Measurements from ENCODE around the gene EME2.

Gene EME2

DNA sequence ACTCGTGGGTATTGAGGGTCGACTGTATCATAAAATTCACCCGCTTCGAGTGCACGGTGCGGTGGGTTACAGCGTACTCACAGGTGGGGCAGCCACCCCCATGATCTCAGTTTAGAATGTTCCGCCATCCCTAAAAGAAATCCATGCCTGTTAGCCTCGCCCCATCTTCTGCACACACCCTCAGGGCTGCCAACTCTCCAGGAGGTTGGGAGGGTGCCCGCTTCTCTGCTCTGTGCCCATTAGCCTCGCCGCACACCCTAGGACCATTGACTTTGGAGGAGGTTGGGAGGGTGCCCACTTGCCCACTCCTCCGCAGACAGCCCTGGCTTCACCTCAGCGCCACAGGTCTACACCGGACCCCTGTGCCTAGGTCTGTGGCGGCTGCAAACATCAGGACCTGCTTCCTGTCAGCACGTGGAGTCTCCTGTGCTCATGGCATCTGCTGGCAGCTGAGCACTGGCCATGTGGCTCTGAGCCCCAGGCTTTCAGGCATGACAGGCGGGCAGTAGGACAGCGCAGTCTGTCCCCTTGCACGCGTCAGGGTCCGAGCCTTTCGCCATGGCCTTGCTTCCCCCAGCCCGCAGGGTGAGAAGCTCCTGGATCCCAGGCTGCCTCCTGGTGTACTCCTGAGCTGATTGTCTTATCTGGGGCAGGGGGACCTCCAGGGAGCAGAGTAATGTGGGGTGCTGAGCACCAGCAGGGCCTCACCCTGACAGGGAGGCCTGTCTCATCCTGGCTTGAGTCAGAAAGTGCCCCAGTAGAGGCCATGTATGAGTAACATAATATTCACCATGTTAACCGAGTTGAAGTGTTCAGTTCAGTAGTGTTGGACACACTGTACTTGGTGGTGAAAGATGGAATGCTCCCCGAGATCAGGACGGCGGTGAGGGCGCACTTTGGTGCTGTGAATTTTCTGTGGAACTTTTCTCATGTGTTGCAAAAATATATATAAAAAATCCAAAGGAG, 23.2 kb upstream of the EME2 start:
- no peaks in the 10 kb centered on the region for H3K27me3 ChIP-seq (ENCODE audit: control insufficient read depth, insufficient read depth, low read length)
- peaks cover 12% of the 10 kb centered on the region for H3K36me3 ChIP-seq (ENCODE audit: control insufficient read depth, insufficient read depth, low read length)
- no peaks in the 10 kb centered on the region for H3K4me1 ChIP-seq (ENCODE audit: control insufficient read depth, insufficient read depth, low read length)
- no peaks in the 10 kb centered on the region for H3K9me3 ChIP-seq (ENCODE audit: control insufficient read depth, low read length)
- H3K9ac ChIP-seq (ENCODE audit: low read length), result no peak overlapping the region
- H3K4me3 ChIP-seq (ENCODE audit: low read length), result no peak overlapping the region

DNA sequence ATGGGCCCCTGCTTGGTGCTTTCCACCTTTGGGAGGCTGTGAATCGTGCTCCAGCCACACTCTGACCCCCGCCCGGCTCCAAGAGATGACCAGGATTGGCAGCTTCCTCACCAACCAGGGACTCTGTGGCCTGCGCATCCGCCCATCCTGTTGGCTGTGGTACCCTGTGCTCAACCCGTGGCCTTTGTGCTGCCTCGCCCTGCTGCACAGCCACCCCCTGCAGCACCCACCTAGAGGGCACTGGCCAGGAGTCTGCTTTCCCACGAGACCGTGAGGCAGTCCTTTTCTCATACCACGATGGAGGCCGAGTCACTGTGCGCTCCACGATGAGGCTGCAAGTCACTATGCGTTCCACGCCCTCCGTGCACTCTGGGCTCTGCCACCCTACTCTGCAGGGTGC, 20.7 kb upstream of the EME2 start:
- H3K9ac ChIP-seq (ENCODE audit: low read length), result no peak overlapping the region
- no peak overlapping the region for H3K4me3 ChIP-seq (ENCODE audit: low read length)
- H3K4me1 ChIP-seq (ENCODE audit: control insufficient read depth, insufficient read depth, low read length), result no peaks in the 10 kb centered on the region
- H3K9me3 ChIP-seq (ENCODE audit: control insufficient read depth, low read length), result no peaks in the 10 kb centered on the region
- H3K27me3 ChIP-seq (ENCODE audit: control insufficient read depth, insufficient read depth, low read length), result no peaks in the 10 kb centered on the region
- H3K36me3 ChIP-seq (ENCODE audit: control insufficient read depth, insufficient read depth, low read length), result peaks cover 12% of the 10 kb centered on the region

DNA sequence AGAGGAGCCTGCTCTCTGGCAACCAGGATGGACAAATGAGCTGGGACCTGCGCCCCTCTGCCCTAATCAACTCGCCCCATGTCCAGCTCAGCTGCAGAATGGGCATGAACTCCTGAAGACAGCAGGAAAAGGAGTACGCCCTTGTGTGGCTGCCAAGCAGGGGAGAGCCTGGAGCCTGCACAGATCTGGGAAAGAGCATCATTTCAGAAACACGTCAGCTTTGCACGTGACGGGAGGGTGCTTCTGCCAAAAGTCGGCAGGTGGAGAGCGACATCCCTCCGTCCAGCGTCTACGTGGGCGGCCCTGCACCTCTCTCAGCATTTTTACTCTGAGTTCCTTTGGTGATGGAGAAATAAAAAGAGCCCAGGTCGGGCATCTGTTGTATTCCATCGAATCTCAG, 19.8 kb upstream of the EME2 start:
- H3K36me3 ChIP-seq (ENCODE audit: control insufficient read depth, insufficient read depth, low read length), result peaks cover 12% of the 10 kb centered on the region
- H3K4me3 ChIP-seq (ENCODE audit: low read length), result no peak overlapping the region
- no peaks in the 10 kb centered on the region for H3K27me3 ChIP-seq (ENCODE audit: control insufficient read depth, insufficient read depth, low read length)
- no peaks in the 10 kb centered on the region for H3K9me3 ChIP-seq (ENCODE audit: control insufficient read depth, low read length)
- no peaks in the 10 kb centered on the region for H3K4me1 ChIP-seq (ENCODE audit: control insufficient read depth, insufficient read depth, low read length)
- no peak overlapping the region for H3K9ac ChIP-seq (ENCODE audit: low read length)

DNA sequence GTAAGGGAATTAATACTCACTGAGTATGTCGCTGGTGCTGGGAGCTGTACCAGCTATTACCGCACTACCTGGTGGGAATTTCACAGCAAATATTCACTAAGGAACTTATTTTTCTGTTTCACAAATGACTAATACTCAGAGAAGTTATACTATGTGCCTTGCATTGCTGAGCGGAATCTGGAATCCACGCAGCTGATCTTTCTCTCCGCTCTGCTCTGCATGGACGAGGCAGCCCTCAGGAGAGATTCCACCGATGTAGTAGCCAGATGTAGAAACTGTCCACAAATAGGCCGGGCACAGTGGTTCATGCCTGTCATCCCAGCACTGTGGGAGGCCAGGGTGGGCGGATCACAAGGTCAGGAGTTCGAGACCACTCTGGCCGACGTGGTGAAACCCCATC, 18.4 kb upstream of the EME2 start:
- Histone ChIP-seq H3K9me3 (ENCODE audit: control insufficient read depth, low read length) (no peaks in the 10 kb centered on the region), H3K9ac (ENCODE audit: low read length) (no peak overlapping the region), H3K4me1 (ENCODE audit: control insufficient read depth, insufficient read depth, low read length) (no peaks in the 10 kb centered on the region), H3K27me3 (ENCODE audit: control insufficient read depth, insufficient read depth, low read length) (no peaks in the 10 kb centered on the region), H3K4me3 (ENCODE audit: low read length) (no peak overlapping the region), H3K36me3 (ENCODE audit: control insufficient read depth, insufficient read depth, low read length) (peaks cover 6% of the 10 kb centered on the region)

DNA sequence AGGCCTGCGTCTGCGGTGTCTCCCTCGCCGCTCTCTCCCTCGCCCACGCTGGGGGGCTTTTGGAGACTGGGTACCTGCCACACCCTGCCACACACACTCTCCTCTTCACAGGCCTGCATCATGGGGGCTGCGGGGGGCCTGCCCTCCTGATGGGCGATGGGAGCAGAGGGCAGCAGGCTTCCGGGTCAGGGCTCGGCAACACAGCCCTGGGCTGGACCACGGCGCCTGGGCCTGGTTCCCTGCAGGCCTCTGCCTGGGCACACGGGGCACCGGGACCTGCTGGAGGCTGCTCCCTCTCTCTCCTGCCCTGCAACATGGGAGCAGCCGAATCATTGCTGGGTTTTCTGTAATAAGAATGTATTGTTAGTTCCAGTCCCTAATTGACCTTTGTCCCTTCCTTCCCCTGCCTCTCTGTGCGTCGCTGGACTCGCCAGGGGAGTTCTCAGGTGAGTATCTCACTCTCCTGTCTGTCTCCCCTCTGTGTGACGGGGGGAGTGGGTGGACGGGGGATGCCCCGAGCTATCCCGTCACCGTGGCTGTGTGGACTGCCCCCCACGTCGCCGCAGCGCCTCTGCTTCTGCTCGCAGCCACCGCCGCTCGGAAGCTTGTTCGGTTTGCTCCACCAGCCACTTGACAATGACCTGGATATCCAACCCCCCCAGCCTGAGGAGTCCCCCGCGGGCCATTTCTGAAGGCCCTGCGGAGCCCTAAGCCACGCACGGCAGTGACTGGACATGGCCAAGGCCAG, 14.7 kb upstream of the EME2 start:
- H3K36me3 ChIP-seq (ENCODE audit: control insufficient read depth, insufficient read depth, low read length), result no peaks in the 10 kb centered on the region
- H3K4me1 ChIP-seq (ENCODE audit: control insufficient read depth, insufficient read depth, low read length), result no peaks in the 10 kb centered on the region
- H3K9ac ChIP-seq (ENCODE audit: low read length), result no peak overlapping the region
- H3K4me3 ChIP-seq (ENCODE audit: low read length), result no peak overlapping the region
- no peaks in the 10 kb centered on the region for H3K9me3 ChIP-seq (ENCODE audit: control insufficient read depth, low read length)
- H3K27me3 ChIP-seq (ENCODE audit: control insufficient read depth, insufficient read depth, low read length), result no peaks in the 10 kb centered on the region

DNA sequence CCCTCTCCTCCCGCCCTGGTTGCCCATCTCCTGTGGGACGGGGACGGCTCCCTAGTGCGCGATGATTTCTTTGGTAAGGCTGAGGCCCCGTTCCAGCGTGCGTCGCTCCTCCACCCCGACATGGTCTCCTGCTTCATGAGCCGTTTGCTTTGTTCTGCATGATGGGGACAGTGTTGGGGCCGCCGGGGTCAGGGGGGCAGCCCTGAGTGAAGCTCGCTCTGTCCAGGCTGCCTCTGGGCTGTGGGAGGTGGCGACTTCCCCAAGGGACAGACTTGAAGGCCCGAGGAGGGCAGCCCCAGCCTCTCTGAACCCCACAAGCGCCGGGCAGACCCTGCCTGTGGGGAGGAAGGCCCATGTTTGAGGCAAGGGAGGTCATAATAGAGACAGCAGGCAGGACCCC, 13.7 kb upstream of the EME2 start:
- H3K9ac ChIP-seq (ENCODE audit: low read length), result no peak overlapping the region
- no peak overlapping the region for H3K4me3 ChIP-seq (ENCODE audit: low read length)
- no peaks in the 10 kb centered on the region for H3K27me3 ChIP-seq (ENCODE audit: control insufficient read depth, insufficient read depth, low read length)
- H3K36me3 ChIP-seq (ENCODE audit: control insufficient read depth, insufficient read depth, low read length), result no peaks in the 10 kb centered on the region
- H3K9me3 ChIP-seq (ENCODE audit: control insufficient read depth, low read length), result no peaks in the 10 kb centered on the region
- no peaks in the 10 kb centered on the region for H3K4me1 ChIP-seq (ENCODE audit: control insufficient read depth, insufficient read depth, low read length)

DNA sequence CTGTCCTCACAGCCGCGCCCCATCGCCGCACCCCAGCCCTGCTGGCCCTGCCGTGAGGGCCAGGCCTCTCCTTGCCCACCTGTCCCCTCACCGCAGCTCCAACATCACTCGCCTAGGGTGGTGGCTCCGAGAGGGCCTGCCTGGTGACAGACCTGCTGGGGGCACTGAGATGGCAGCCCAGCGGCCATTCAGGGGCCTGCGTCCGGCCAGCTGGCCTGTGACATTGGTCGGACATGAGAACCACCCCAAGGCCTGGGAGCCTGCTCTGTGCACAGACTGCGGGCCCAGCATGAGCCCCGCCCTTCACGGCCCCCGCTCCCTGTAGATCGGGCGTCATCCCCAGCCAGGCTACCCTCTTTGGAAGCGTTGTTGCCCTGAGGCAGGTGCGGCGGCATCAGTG, 13.1 kb upstream of the EME2 start:
- no peaks in the 10 kb centered on the region for H3K9me3 ChIP-seq (ENCODE audit: control insufficient read depth, low read length)
- H3K9ac ChIP-seq (ENCODE audit: low read length), result no peak overlapping the region
- H3K4me3 ChIP-seq (ENCODE audit: low read length), result no peak overlapping the region
- H3K27me3 ChIP-seq (ENCODE audit: control insufficient read depth, insufficient read depth, low read length), result no peaks in the 10 kb centered on the region
- no peaks in the 10 kb centered on the region for H3K36me3 ChIP-seq (ENCODE audit: control insufficient read depth, insufficient read depth, low read length)
- H3K4me1 ChIP-seq (ENCODE audit: control insufficient read depth, insufficient read depth, low read length), result no peaks in the 10 kb centered on the region

DNA sequence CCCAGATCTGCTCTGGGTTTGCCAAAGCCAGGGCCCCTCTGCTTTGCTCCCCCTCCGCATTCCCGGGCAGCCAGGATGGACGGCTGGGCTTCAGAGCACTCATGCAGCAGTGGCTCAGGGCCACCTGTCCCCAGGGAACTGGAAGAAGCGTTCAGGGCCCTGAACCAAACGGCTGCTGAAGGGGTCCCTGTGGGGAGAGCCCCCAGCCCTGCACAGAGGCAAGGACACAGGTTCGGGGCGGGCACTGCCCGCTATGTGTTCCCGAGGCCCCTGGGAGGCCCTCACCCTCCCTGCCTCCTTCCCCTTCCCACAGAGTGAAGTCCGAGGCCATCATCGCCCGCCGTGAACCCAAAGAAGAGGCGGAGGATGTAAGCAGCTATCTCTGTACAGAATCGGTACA, 11.7 kb upstream of the EME2 start:
- H3K9me3 ChIP-seq (ENCODE audit: control insufficient read depth, low read length), result no peaks in the 10 kb centered on the region
- no peak overlapping the region for H3K4me3 ChIP-seq (ENCODE audit: low read length)
- H3K36me3 ChIP-seq (ENCODE audit: control insufficient read depth, insufficient read depth, low read length), result no peaks in the 10 kb centered on the region
- H3K27me3 ChIP-seq (ENCODE audit: control insufficient read depth, insufficient read depth, low read length), result no peaks in the 10 kb centered on the region
- H3K4me1 ChIP-seq (ENCODE audit: control insufficient read depth, insufficient read depth, low read length), result no peaks in the 10 kb centered on the region
- no peak overlapping the region for H3K9ac ChIP-seq (ENCODE audit: low read length)

DNA sequence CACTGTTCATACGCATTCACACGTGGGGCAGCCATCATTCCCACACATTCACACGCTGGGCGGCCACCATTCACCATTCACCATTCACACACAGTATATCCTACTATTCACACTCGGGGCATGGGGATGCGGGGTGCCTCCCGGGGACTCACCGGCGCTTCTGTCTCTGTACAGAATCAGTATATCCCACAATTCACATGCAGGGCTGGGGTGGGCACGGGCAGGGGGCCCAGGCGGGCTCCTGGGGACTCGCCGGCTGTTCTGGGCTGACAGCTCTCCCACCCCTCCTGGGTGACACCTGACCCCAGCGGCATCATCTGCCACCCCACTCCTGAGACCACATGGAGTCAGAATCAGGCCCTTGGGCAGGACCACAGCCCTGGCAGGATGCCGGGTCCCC, 10.9 kb upstream of the EME2 start:
- no peaks in the 10 kb centered on the region for H3K9me3 ChIP-seq (ENCODE audit: control insufficient read depth, low read length)

DNA sequence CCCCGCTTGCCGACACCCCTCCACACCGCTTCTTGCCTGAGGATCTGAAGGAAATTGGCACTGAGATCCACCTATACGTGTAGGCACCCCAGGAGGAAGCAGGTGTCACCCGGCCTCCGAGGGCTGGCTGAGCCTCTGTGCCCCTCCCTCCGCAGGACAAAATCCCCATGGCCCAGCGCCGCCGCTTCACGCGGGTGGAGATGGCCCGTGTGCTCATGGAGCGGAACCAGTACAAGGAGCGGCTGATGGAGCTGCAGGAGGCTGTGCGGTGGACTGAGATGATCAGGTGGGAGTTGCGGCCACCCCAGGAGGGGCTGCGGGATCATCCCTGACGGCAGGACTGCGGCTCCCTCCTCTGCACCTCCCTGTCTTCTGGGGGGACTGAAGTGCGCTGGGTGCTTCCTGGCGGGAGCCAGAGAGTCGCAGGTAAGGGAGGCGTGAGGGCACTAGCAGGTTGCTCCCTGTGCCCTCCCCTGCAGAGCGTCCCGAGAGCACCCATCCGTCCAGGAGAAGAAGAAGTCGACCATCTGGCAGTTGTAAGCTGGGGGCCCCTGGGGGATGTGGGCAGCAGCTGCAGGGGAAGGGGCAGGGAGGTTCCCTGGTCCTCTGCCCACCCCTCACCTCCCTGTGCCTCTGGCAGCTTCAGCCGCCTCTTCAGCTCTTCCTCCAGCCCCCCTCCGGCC, 10.3 kb upstream of the EME2 start:
- Histone ChIP-seq H3K4me3 (ENCODE audit: low read length) (no peak overlapping the region), H3K4me1 (ENCODE audit: control insufficient read depth, insufficient read depth, low read length) (no peaks in the 10 kb centered on the region), H3K9me3 (ENCODE audit: control insufficient read depth, low read length) (no peaks in the 10 kb centered on the region), H3K36me3 (ENCODE audit: control insufficient read depth, insufficient read depth, low read length) (no peaks in the 10 kb centered on the region), H3K9ac (ENCODE audit: low read length) (no peak overlapping the region), H3K27me3 (ENCODE audit: control insufficient read depth, insufficient read depth, low read length) (no peaks in the 10 kb centered on the region)

More for the DNA sequence above, 10.9 kb upstream of the EME2 start:
- Histone ChIP-seq H3K27me3 (ENCODE audit: control insufficient read depth, insufficient read depth, low read length) (no peaks in the 10 kb centered on the region), H3K9ac (ENCODE audit: low read length) (no peak overlapping the region), H3K4me1 (ENCODE audit: control insufficient read depth, insufficient read depth, low read length) (no peaks in the 10 kb centered on the region), H3K36me3 (ENCODE audit: control insufficient read depth, insufficient read depth, low read length) (no peaks in the 10 kb centered on the region), H3K4me3 (ENCODE audit: low read length) (no peak overlapping the region)

DNA sequence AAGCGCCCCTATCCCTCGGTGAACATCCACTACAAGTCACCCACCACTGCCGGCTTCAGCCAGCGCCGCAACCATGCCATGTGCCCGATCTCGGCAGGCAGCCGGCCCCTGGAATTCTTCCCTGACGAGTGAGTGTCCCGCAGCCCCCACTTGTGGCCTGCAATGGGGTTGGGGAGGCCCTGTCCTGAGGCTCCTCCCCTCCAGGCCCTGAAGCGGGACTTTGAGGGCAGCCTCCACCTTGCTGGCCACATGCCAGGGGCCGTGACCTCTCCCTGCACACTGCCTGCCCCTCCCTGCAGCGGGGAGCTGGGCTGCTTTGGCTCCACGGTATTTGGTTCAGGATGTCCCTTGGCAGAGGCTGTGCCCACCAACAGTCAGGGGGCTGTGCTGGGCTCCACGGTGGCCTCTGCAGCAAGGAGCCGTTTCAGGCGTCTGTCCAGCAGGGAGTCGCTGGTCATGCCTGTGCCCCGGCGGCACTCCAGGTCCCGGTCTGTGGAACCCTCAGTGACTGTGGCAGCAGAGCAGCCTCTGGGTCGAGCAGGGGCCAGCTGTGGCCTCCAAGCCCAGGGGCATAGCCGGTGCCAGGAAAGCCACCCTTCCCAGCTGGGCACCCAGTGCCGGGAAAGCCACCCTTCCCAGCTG, 9.6 kb upstream of the EME2 start:
- Histone ChIP-seq H3K9me3 (ENCODE audit: control insufficient read depth, low read length) (no peaks in the 10 kb centered on the region), H3K27me3 (ENCODE audit: control insufficient read depth, insufficient read depth, low read length) (no peaks in the 10 kb centered on the region), H3K4me1 (ENCODE audit: control insufficient read depth, insufficient read depth, low read length) (no peaks in the 10 kb centered on the region), H3K36me3 (ENCODE audit: control insufficient read depth, insufficient read depth, low read length) (no peaks in the 10 kb centered on the region), H3K4me3 (ENCODE audit: low read length) (no peak overlapping the region), H3K9ac (ENCODE audit: low read length) (no peak overlapping the region)
